ENCODE measurements around the gene MUCL3.
"Not testable (repeated sequence)": the region's sequence is repeated elsewhere in the genome, so short reads cannot be mapped to it uniquely, and the experiment has no call there.

The MUCL3 gene

GRCh38 chr6:30944051-30944450, 3.3 kb downstream of the MUCL3 start:
- no peak for DNase-seq (ENCODE audit: low read depth)

GRCh38 chr6:30945281-30945680, 4.5 kb downstream of the MUCL3 start:
- no peak for DNase-seq (ENCODE audit: low read depth)

- no peak for DNase-seq (ENCODE audit: low read depth)
These were observed 6.5 kb downstream of the MUCL3 start for GRCh38 chr6:30947231-30947630.

GRCh38 chr6:30948811-30949210, 8.0 kb downstream of the MUCL3 start:
- no peak for DNase-seq (ENCODE audit: low read depth)

GRCh38 chr6:30951907-30952469, 11.2 kb downstream of the MUCL3 start:
- no peak for DNase-seq (ENCODE audit: low read depth)

GRCh38 chr6:30954631-30955366, 14.0 kb downstream of the MUCL3 start:
- no peak for DNase-seq (ENCODE audit: low read depth)

- DNase-seq (ENCODE audit: low read depth), result peak; percentile 37
These were observed 14.7 kb downstream of the MUCL3 start for GRCh38 chr6:30955367-30956042.

- no peak for DNase-seq (ENCODE audit: low read depth)
These were observed 16.9 kb downstream of the MUCL3 start for GRCh38 chr6:30957716-30958115.

- no peak for DNase-seq (ENCODE audit: low read depth)
These were observed 20.3 kb downstream of the MUCL3 start for GRCh38 chr6:30960907-30961673.

GRCh38 chr6:30962716-30963115, 21.9 kb downstream of the MUCL3 start:
- no peak for DNase-seq (ENCODE audit: low read depth)

GRCh38 chr6:30963641-30964040, 22.9 kb downstream of the MUCL3 start:
- no peak for DNase-seq (ENCODE audit: low read depth)

GRCh38 chr6:30964075-30964474, 23.3 kb downstream of the MUCL3 start:
- no peak for DNase-seq (ENCODE audit: low read depth)

GRCh38 chr6:30965140-30965601, 24.4 kb downstream of the MUCL3 start:
- DNase-seq (ENCODE audit: low read depth), result no peak

GRCh38 chr6:30966154-30966553, 25.4 kb downstream of the MUCL3 start:
- DNase-seq (ENCODE audit: low read depth), result no peak

- not testable (repeated sequence) for DNase-seq (ENCODE audit: low read depth)
These were observed 28.4 kb downstream of the MUCL3 start for GRCh38 chr6:30969171-30969570.

- no peak for DNase-seq (ENCODE audit: low read depth)
These were observed 30.2 kb downstream of the MUCL3 start for GRCh38 chr6:30970946-30971345.

- no peak for DNase-seq (ENCODE audit: low read depth)
These were observed 32.0 kb downstream of the MUCL3 start for GRCh38 chr6:30972816-30973215.

- no peak for DNase-seq (ENCODE audit: low read depth)
These were observed 33.9 kb downstream of the MUCL3 start for GRCh38 chr6:30974490-30975252.

- no peak for DNase-seq (ENCODE audit: low read depth)
These were observed 38.4 kb downstream of the MUCL3 start for GRCh38 chr6:30979141-30979540.

GRCh38 chr6:30979690-30980089, 38.9 kb downstream of the MUCL3 start:
- DNase-seq (ENCODE audit: low read depth), result no peak

GRCh38 chr6:30981942-30982772, 41.4 kb downstream of the MUCL3 start:
- no peak for DNase-seq (ENCODE audit: low read depth)

Data from T follicular helper cell (primary cell).